Measurements from ENCODE around the gene PDE4B.
"Not testable (repeated sequence)": the region's sequence is repeated elsewhere in the genome, so short reads cannot be mapped to it uniquely, and the experiment has no call there.

PDE4B gene

DNA sequence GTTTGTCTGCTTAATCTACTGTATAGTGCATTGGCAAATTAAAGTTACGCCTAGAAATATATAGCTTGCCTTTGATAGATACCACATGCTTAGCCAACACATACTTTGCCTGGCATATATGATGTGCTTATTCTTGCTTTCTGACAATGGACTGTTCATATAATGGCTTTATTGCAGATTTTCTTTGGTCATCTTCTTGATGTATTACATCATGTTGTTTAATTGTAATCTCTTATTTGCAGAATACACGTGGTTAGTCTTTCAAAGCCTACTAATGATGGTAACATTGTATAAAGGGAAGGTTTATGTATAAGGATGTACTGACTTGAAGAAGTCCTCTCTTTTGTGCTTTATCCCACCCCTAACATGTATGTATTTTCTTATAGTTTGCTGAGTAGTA is 201.5 kb downstream of the PDE4B start:
- DNase-seq (ENCODE audit: low read depth): no peak

DNA sequence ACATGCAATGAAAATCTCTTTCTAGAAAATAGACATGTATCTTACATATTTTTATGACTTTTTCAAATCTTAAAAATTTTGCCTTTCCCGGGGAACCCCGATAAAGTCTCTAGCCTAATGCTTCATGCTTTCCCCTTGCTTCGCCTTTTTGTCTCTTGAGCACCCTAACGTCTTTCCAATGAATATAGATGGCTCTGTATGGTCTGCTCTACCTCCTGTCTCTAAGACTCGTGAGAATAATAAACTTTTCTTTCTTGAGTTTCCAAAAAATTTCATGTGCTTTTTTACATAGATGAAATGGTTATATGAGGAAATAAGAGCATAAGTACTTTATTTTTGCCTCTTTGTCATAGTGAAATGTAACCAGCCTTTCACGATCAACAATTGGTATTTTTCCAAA is 202.6 kb downstream of the PDE4B start:
- no peak for DNase-seq (ENCODE audit: low read depth)

DNA sequence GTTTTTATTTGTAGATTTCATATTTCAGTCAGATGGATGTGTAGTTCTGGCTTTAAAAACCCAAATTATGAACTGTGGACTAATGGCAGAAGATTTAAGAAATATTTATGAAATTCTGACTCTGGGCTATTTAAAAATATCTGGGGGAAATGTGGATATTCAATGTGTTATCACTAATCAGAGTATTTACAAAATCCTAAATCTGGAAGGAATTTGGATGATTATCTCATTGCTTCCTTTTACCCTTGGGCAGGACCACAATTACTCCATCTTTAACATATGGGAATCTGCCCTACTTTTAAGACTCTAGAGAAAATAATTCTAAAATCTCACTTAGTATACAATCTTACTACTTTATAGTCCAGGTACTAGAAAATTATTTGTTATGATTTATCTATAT is 203.2 kb downstream of the PDE4B start:
- no peak for DNase-seq (ENCODE audit: low read depth)

DNA sequence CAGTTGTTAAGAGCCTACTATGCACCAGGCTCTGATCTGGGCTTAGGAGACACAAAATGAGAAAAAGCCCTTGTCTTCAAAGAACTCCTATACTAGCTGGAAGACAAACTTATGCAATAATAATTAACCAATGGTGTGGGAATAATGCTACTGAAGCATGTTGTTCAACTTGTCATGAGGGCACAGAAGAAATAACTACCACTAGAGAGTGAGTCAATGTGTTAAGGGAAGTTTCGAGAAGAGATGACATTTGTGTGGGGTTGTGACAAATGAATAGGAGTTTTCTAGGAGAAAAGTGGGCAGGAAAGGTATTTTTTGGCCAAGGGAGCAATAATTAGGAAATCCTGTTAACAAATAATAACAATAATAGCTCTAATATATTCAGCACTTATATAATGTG is 205.0 kb downstream of the PDE4B start:
- DNase-seq (ENCODE audit: low read depth): no peak

DNA sequence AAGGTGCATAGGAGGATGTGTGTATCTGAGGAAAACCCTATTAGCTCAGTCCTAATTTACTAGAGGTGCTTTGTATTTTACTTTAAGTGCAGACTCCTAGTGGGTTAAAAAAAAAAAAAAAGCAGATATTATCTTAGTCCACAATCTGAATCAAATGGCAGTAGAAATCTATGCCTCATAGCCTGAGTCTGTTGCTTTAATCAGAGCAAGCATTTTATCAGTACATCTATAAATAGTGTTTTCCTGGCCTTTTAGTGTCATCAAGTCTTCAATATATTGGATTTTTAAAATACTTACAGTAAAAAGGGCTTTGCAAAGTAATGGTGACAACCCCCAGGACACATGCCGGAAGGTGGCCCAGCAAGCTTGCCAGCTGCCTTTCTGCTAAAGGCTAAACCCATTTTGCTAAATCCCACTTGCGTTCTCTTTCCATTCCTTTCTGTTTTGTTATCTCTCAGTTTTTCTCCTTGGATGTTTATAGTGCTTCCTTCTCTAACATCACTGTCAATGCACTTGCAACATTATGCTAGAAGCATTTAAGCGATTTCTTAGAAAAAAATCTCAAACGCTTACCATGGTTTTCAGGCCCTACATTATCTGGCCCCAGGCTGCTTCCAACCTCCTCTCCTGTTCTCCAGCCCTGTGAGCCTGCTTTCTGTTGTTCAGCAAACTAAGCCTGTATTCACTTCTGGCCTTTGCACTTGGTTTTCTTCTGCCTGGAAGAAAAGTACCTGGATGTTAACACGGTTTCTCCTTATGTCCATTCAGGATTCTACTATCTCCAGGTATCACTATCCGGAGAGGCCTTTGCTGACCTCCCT is 206.3 kb downstream of the PDE4B start:
- no peak for DNase-seq (ENCODE audit: low read depth)

DNA sequence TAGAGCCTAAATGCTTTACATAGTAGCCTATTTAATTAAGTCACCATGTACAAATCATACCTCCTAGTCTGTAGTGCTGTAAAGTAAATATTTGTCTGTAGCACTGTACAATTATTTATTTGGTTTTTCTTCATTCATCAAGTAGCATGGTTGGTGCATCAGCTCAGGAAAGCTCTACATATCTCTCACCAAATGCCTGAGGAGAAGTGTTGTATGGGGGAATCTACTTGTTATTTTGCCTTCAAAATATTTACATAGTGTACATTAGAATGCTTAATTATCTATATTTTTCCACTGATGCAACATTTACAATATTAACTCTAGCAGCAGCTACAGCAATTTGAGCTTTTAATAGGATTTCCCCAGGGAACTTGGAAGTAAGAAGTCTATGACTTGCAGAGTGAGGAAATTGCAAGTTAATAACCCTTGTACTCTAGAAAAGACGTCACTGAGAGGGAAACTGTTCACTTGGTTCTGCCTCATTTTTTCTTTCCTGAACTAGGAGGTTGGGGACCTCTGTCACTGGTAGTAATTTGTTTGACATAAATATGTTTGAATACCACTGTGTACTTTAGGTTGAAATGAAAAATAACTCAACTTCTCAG is 207.4 kb downstream of the PDE4B start:
- no peak for DNase-seq (ENCODE audit: low read depth)

DNA sequence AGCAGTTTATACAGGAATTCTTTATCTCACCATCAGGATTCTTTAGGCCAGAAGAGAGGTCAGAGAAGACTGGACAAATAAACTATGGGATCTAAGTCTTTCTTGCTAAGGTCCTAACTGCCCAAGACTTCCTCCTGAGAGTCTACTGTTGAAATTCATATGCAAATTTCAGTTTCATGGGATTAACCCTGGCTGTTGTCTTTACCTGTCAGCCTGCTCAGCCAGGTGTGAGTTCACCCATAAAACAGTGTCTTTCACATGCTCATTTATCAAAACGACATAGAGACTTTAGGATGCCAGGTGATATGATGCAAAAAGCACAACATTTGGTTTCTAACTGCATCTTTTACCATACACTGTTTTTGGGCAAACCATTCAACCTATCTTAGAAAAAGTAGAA is 211.0 kb downstream of the PDE4B start:
- DNase-seq (ENCODE audit: low read depth): no peak

DNA sequence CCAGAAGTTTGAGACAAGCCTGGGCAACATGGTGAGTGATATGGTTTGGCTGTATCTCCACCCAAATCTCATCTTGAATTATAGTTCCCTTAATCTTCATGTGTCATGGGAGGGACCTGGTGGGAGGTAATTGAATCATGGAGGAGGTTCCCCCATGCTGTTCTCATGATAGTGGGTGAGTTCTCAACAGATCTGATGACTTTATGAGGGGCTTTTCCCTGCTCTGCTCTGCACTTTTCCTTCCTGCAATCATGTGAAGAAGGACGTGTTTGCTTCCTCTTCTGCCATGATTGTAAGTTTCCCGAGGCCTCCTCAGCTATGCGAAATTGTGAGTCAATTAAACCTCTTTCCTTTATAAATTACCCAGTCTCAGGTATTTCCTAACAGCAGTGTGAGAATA is 213.8 kb downstream of the PDE4B start:
- DNase-seq (ENCODE audit: low read depth): not testable (repeated sequence)

DNA sequence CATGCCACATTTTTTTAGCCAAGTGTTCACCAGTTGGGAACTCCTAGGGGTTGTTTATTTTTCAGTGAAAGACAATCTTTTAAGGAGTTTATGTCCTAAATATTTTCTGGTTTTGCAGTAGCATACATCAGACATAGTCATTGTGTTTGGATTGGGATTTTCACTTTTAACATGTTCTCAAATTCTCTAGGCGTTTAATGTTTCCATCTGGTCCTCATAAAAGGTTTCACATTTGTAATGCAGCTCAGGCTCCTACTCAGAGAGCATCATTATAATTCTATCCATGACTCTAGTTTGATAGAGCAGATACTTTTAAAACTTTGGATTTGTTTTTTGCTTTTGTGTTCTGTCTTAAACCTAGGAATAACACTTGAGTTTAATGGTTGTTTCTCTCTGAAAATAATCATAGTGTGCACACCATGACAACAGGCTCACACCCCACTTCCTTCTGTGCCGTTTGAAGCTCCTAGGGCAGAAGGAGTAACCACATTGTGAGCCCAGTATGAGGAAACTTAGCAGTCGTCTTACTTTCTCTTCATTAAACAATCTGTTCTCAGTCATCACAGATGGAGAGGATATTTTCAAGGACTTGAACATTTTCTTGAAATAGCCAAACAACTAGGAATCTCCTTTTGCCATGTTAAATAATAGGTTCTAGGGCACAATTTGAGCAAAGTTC is 219.6 kb downstream of the PDE4B start:
- peak; percentile 36 for DNase-seq (ENCODE audit: low read depth)

DNA sequence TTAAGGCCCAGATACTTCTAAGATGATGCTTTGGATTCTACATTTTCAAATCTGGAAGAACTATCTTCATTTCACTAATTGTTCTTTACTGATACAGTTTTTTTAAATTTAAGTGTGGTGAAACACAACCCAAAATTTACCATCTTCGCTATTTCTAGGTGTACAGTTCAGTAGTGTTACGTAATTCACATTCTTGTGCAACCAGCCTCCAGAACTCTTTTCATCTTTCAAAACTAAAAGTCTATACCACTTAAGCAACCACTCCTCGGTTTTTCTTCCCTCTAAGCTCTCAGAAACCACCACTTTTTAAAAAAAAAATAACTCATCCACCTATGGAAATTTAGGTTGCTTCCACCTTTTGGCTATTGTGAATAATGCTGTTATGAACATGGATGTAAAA is 220.7 kb downstream of the PDE4B start:
- DNase-seq (ENCODE audit: low read depth): no peak

DNA sequence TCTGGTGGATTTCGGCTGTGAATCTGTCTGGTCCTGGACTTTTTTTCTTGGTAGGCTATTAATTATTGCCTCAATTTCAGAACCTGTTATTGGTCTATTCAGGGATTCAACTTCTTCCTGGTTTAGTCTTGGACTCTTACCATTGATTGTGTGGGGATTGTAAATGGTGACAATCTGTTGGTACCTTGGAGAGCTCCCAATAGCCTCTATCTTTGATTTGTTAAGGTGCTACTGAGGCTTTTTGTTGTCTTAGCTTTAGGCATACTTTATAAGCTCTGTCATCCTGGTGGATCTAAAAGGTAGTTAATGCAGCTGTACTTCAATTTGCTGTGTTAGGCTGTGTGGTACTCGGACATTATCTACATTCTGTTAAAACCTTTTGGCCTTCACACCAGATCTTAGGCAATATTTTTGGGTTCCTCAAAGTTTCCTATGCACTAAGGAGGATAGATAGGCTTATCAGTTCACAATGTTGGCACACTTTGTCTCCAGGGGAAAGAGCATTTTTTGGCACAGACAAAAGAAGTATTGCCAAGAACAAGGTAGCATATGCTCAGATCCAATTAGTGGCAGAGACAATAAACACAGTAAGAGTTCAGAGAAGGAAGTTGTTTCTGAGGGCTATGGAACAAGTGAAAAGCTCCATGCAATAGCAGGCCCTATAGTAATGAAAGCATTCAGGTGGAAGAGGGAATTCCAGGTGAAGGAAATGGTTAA is 230.4 kb downstream of the PDE4B start:
- no peak for DNase-seq (ENCODE audit: low read depth)

DNA sequence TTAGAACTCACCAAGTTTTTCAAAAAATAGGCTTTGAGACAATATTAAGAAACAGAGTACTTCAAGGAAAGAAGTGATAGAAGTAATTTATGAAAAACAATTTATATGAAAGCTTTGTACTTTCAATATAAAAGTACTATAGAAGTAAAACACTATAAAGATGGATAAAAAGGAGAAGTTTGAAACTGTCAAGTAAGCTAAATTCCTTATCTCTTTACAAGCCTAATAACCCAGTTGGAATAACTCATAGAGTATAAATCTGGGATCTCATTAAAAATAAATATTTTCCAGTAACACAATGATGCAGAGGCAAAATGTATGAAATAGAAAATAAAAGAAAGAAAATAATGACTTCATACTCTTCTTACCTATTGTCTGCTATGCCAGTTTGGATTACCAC is 232.5 kb downstream of the PDE4B start:
- no peak for DNase-seq (ENCODE audit: low read depth)

DNA sequence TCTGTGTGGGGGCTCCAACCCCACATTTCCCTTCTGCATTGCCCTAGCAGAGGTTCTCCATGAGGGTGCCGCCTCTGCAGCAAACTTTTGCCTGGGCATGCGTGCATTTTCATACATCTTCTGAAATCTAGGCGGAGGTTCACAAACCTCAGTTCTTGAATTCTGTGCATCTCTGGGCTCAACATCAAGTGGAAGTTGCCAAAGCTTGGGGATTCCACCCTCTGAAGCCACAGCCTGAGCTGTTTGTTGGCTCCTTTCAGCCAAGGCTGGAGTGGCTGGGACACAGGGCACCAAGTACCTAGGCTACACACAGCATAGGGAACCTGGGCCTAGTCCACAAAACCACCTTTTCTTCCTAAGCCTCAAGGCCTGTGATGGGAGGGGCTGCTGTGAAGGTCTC is 235.3 kb downstream of the PDE4B start:
- no peak for DNase-seq (ENCODE audit: low read depth)

DNA sequence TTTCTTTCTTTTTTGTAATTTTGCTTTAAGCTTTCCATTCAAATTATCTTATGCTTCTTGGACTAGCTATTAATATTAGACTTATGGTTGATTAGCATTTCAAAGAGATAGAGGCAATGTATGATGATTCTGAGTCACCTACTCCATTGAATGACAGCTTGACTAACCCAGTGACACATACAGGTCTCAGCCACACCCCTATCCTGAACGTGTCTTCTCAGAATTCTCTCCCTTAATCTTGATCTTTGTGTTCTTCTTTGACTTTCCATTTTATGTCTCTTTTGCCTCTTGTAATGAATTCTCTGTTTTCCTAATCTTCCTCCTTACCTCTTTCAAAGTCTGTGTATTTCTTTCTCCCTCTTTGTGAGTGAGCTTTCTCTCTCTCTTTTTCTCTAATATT is 241.1 kb downstream of the PDE4B start:
- DNase-seq (ENCODE audit: low read depth): no peak

DNA sequence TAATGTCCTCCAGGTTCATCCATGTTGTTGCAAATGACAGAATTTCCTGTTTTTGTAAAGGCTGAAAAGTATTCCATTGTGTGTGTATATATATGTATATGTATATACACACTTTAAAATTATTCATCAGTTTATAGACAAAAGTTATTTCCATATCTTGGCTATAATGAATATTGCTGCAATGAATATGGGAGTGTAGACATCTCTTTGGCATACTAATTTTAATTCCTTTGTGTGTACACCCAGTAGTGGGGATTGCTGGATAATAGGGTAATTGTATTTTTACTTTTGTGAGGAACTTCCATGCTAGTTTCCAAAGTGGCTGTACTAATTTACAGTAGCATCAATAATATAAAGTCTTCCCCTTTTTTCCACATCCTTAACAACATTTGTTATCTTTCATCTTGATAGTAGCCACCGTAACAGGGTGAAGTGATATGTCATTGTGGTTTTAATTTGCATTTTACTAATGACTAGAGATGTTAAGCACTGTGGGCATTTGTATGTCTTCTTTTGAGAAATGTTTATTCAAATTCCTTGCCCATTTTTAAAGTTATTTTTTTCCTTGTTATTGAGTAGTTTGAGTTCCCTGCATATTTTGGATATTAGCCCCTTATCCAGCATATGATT is 243.0 kb downstream of the PDE4B start:
- no peak for DNase-seq (ENCODE audit: low read depth)

DNA sequence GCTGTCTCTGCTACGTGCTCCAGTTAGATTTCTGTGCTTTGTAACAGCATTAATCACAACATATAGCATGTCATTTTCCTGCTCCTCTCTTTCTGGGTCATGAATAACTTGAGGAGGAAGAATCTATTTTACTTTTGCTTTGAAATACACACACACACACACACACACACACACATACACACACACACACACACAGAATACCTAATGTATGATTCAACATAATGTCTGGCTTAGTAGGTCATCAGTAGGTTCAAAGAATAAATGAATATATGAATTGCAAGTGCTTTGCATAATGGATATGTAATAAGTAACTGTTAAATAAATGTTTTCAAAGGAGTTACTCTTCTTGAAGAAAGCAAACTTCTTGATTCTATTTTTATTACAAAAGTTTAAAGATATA is 249.0 kb downstream of the PDE4B start:
- DNase-seq (ENCODE audit: low read depth): no peak

DNA sequence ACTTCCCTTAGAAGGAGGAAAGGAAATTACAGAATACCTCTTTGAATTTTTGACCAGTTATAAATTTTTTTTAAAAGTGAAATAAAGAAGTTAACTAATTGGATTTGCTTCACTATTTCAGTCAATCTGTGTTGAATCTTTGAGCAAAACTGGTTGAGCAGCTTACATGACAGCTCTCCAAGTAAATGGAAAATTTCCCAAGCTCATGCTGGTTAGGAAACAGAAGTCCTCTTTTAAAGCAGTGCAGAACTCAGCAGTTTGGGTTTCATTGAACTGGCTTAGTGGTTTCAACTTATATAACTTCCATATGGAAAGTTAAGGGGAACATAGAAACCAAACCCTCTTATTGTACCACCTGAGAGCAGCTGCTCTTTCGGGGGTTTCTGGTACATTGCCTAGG is 250.5 kb downstream of the PDE4B start:
- no peak for DNase-seq (ENCODE audit: low read depth)

DNA sequence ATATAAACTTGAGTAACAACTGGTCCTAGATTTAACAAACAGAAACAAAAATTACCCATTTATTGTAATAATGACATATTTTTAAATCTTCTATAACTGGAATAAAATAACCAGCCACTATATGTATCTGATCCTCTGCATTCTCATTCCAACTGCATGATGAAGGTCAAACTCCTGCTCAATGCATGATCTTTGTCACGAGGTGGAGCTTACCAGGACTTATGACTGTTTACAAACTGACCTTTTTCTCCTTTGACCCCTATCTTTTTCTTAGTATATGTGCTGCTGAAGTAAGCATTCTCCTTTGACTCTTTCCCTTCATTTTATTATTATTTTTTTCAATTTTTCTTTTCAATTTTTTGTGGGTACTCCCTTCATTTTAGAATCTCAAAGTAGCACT is 252.2 kb downstream of the PDE4B start:
- DNase-seq (ENCODE audit: low read depth): no peak

DNA sequence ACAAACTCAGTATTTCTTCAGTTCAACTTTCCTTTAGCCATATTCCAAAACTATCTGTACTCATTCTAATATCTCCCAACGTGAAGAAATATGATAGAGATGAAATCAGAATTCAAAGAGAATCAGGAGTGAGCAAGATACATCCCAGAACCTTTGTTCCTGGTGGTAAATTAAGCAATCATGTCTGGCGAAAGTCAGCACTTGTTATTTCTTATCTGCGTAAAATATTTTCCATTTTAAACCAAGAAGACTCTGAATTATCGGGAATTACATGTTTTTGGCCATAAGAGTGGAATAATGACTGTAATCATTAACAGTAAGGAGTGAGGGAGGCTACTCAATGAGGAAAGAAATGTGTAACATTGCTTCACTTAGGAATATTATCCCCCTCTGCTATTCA is 253.7 kb downstream of the PDE4B start:
- DNase-seq (ENCODE audit: low read depth): no peak

DNA sequence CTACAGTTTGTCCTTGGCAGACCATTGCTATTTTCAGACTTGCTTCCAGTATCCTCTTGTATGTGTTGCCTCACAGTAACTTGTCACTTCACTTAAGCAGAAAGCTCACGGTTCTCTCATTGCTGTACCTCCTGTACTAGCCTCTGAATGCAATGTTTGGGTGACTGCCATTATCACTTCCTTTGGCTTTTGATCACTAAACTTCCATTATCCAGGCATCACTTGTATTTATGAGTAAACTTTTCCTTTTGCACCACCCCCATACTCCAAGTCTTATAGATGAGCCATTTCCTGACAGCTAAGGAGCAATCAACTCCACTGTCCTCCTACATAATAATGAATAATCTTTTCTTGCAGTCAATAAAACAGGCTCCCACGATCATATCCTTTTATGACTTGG is 255.3 kb downstream of the PDE4B start:
- DNase-seq (ENCODE audit: low read depth): peak; percentile 9

DNA sequence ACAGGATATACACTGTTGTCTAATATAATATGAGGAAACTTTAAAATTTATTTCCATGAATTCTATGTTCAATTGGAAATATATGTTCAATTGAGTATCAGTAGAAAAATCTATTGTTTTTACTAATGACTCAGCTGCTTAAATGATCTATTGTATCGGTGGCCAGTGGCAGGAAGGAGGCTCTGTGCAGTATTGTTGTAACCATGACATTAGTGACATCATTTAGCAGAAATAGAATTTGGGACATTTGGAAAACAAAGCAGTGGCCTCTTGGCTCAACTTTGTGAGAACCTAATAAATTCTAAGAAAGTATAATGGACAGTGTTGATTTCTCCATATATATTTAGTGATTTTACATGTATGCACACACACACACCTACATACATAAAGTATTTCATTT is 257.4 kb downstream of the PDE4B start:
- DNase-seq (ENCODE audit: low read depth): no peak

DNA sequence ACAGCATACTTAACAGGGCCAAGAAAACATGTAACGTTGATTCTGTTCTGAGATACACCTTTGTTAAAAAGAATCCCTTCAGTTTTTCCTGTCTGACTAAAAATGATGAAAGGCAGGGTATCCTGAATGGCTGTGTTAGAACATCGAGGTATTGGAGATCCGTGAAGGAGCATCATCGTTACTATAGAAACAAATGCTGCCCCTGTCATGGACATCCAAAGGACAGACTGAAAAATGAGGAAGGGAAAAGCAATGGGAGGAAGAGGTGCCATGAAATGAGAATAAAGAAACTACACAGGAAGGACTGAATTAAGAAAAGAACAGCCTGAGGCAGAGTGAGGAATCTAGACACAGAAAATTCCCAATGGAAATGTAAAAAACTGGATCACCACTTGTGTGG is 257.9 kb downstream of the PDE4B start:
- no peak for DNase-seq (ENCODE audit: low read depth)
